ENCODE results near the gene PPARA. TPM values are rescaled to one million over a fixed set of nuclear protein-coding genes. Genes with fewer than 3 reads are reported as not detected.

Gene PPARA
- total and polyA plus RNA-seq, 2 donors (not counting 3 experiments of a cell fraction or from before 2014, with no cell fraction given) = 3.1 to 10.7 TPM

- DNase-seq (ENCODE audit: low read depth, low spot score) (no peak), FAIRE-seq (no peak)
- dilution Hi-C loops (cut with MboI; ENCODE audit: extremely low pct_ligation_motif_present, low sequenced_read_pairs) = no loop called here
- no peaks in the 10 kb centered on the region for H3K27me3 ChIP-seq (ENCODE audit: control insufficient read depth in 2 of 2, insufficient read depth in 2 of 2, low read length in 2 of 2)
- H3K9ac ChIP-seq (replicated peaks; ENCODE audit: extremely low read depth, insufficient read depth, low read length) = no peak overlapping the region
- no peak overlapping the region for H3K4me3 ChIP-seq (replicated peaks in 1 of 3; ENCODE audit: insufficient read depth in 1 of 3, low read depth in 1 of 3, low read length in 3 of 3)
- H3K9me1 ChIP-seq (replicated peaks; ENCODE audit: control insufficient read depth, extremely low read depth, insufficient read depth, low read length) = no peaks in the 10 kb centered on the region
- peaks cover 20% of the 10 kb centered on the region for H3K4me1 ChIP-seq (ENCODE audit: control insufficient read depth, extremely low read depth, insufficient read depth, low read length)
- H3K36me3 ChIP-seq (ENCODE audit: control insufficient read depth in 2 of 2, extremely low read depth in 1 of 2, insufficient read depth in 2 of 2, low read length in 2 of 2) = peaks cover 0 to 12% of the 10 kb centered on the region in 2 experiments
- no peak overlapping the region for H3K27ac ChIP-seq (ENCODE audit: insufficient read depth, low read depth, low read length)
- intact Hi-C loops (cut with micrococcal nuclease) = no loop called here
- H4K20me1 ChIP-seq (replicated peaks; ENCODE audit: control insufficient read depth, extremely low read depth, insufficient read depth, low read length) = no peaks in the 10 kb centered on the region
- TF ChIP-seq GATA2 (IDR thresholded peaks at IDR 0.05; ENCODE audit: insufficient read depth, insufficient read length, low read depth, low read length) (no peak), MAX (IDR thresholded peaks at IDR 0.05; ENCODE audit: insufficient read depth, insufficient read length) (no peak), CTCF (IDR thresholded peaks at IDR 0.05; ENCODE audit: extremely low read depth in 1 of 2, insufficient read depth in 1 of 2, low read depth in 1 of 2, low read length in 2 of 2) (no peak), POLR2AphosphoS5 (IDR thresholded peaks at IDR 0.05; ENCODE audit: insufficient read depth, low read depth, low read length) (no peak), POLR2A (IDR thresholded peaks at IDR 0.05; ENCODE audit: low read depth, low read length) (no peak), FOS (IDR thresholded peaks at IDR 0.05; ENCODE audit: borderline replicate concordance, insufficient read depth, low read length) (no peak), JUN (IDR thresholded peaks at IDR 0.05; ENCODE audit: borderline replicate concordance, insufficient read depth, insufficient read length, low read depth) (no peak), EZH2 (IDR thresholded peaks at IDR 0.05; ENCODE audit: borderline replicate concordance, low read depth, low read length, severe bottlenecking) (no peak), MYC (IDR thresholded peaks at IDR 0.05; ENCODE audit: low read depth, low read length) (no peak)
- no peak overlapping the region for H3K4me2 ChIP-seq (ENCODE audit: insufficient read depth, low read length)
- no TSS peak for BruUV-seq (replicated peaks)
- no peaks in the 10 kb centered on the region for H3K79me2 ChIP-seq (ENCODE audit: control insufficient read depth, insufficient read depth, low read length)
- H2AFZ ChIP-seq (ENCODE audit: low read depth, low read length) = no peak overlapping the region
- POLR2A ChIA-PET = no interaction called here
- no peaks in the 10 kb centered on the region for H3K9me3 ChIP-seq (replicated peaks; ENCODE audit: control insufficient read depth, insufficient read depth, low read length)
- CTCF ChIA-PET = no interaction called here
These were observed 140.8 kb downstream of the PPARA start for GRCh38 chr22:46290843-46291785.
